Ectodermal cell (in vitro differentiated cells): Measurements from ENCODE around the gene B4GALNT3.

Experiments used
- H3K27ac ChIP-seq: 2 replicates; pipeline ENCODE4 v1.7.0; 2013; ENCODE audit warnings: mild to moderate bottlenecking, low read depth, low read length; ENCODE audit not compliant: insufficient read depth, poor library complexity, severe bottlenecking
- H3K27me3 ChIP-seq: 2 replicates; pipeline ENCODE4 v1.7.0; 2013; ENCODE audit warnings: mild to moderate bottlenecking, low read length; ENCODE audit not compliant: insufficient read depth, control insufficient read depth, poor library complexity, severe bottlenecking
- H3K36me3 ChIP-seq: one replicate; pipeline ENCODE4 v1.7.0; 2013; ENCODE audit warnings: low read length; ENCODE audit not compliant: control insufficient read depth, insufficient read depth
- H3K4me1 ChIP-seq: one replicate; pipeline ENCODE4 v1.7.0; 2013; ENCODE audit warnings: low read length; ENCODE audit not compliant: control insufficient read depth, insufficient read depth
- H3K4me3 ChIP-seq: 2 replicates; pipeline ENCODE4 v1.7.0; 2013; ENCODE audit warnings: low read depth, low read length, control low read depth; ENCODE audit not compliant: insufficient read depth
- H3K9me3 ChIP-seq: 2 replicates; pipeline ENCODE4 v1.7.0; 2013; ENCODE audit warnings: mild to moderate bottlenecking, low read length, moderate library complexity; ENCODE audit not compliant: control insufficient read depth
- WGBS, 2 experiments: methylation state at CpG; one replicate each; pipeline ENCODE4 v1.1.7; 2013; ENCODE audit warnings: missing lambda C conversion rate in 2 of 2; 5-methylcytosine and 5-hydroxymethylcytosine counted together

The B4GALNT3 gene

GRCh38 chr12:604956-605355 lies 145.2 kb downstream of the B4GALNT3 start:
- Histone ChIP-seq H3K27ac (no peak overlapping the region), H3K36me3 (no peaks in the 10 kb centered on the region), H3K27me3 (no peaks in the 10 kb centered on the region), H3K4me1 (no peaks in the 10 kb centered on the region), H3K9me3 (no peaks in the 10 kb centered on the region), H3K4me3 (no peak overlapping the region)
- WGBS, 2 experiments = 90 to 91% methylated on average over 7 of the region's 7 CpGs

GRCh38 chr12:607541-608001 lies 147.8 kb downstream of the B4GALNT3 start:
- H3K9me3 ChIP-seq = no peaks in the 10 kb centered on the region
- no peaks in the 10 kb centered on the region for H3K27me3 ChIP-seq
- no peak overlapping the region for H3K4me3 ChIP-seq
- H3K4me1 ChIP-seq = no peaks in the 10 kb centered on the region
- H3K36me3 ChIP-seq = no peaks in the 10 kb centered on the region
- WGBS, 2 experiments = 87 to 89% methylated on average over 5 of the region's 5 CpGs
- no peak overlapping the region for H3K27ac ChIP-seq

GRCh38 chr12:608413-608812 lies 148.7 kb downstream of the B4GALNT3 start:
- Histone ChIP-seq H3K4me3 (no peak overlapping the region), H3K4me1 (no peaks in the 10 kb centered on the region), H3K9me3 (no peaks in the 10 kb centered on the region), H3K27ac (no peak overlapping the region), H3K27me3 (no peaks in the 10 kb centered on the region), H3K36me3 (no peaks in the 10 kb centered on the region)
- WGBS, 2 experiments = 96% methylated on average over 3 of the region's 3 CpGs

- H3K36me3 ChIP-seq = no peaks in the 10 kb centered on the region
- 95 to 96% methylated on average over 58 of the region's 58 CpGs for WGBS, 2 experiments
- no peaks in the 10 kb centered on the region for H3K9me3 ChIP-seq
- H3K4me1 ChIP-seq = no peaks in the 10 kb centered on the region
- H3K27ac ChIP-seq = no peak overlapping the region
- H3K4me3 ChIP-seq = no peak overlapping the region
- H3K27me3 ChIP-seq = no peaks in the 10 kb centered on the region
Measured at GRCh38 chr12:608921-609320, 149.2 kb downstream of the B4GALNT3 start.

- no peak overlapping the region for H3K4me3 ChIP-seq
- no peak overlapping the region for H3K27ac ChIP-seq
- no peaks in the 10 kb centered on the region for H3K27me3 ChIP-seq
- H3K36me3 ChIP-seq = no peaks in the 10 kb centered on the region
- no peaks in the 10 kb centered on the region for H3K4me1 ChIP-seq
- WGBS, 2 experiments = 93 to 94% methylated on average over 3 of the region's 3 CpGs
- H3K9me3 ChIP-seq = no peaks in the 10 kb centered on the region
Measured at GRCh38 chr12:611721-612120, 152.0 kb downstream of the B4GALNT3 start.

GRCh38 chr12:612293-612692 lies 152.6 kb downstream of the B4GALNT3 start:
- 87 to 90% methylated on average over 7 of the region's 7 CpGs for WGBS, 2 experiments
- no peak overlapping the region for H3K4me3 ChIP-seq
- no peaks in the 10 kb centered on the region for H3K27me3 ChIP-seq
- peaks cover 2% of the 10 kb centered on the region for H3K4me1 ChIP-seq
- H3K9me3 ChIP-seq = no peaks in the 10 kb centered on the region
- H3K27ac ChIP-seq = no peak overlapping the region
- H3K36me3 ChIP-seq = no peaks in the 10 kb centered on the region

GRCh38 chr12:612886-613285 lies 153.1 kb downstream of the B4GALNT3 start:
- Histone ChIP-seq H3K4me3 (no peak overlapping the region), H3K36me3 (no peaks in the 10 kb centered on the region), H3K9me3 (no peaks in the 10 kb centered on the region), H3K27ac (no peak overlapping the region), H3K4me1 (peaks cover 6% of the 10 kb centered on the region), H3K27me3 (no peaks in the 10 kb centered on the region)
- 94 to 98% methylated on average over 4 of the region's 4 CpGs for WGBS, 2 experiments
